PC-9 (cell line): ENCODE measurements around the gene NDST3. TPM values are rescaled to one million over a fixed set of nuclear protein-coding genes. Genes with fewer than 3 reads are reported as not detected.

ENCODE experiments used
- BruUV-seq: library from RNA; stranded (reverse); fragments of 400-500 nt; replicated peaks from 2 replicates; lab custom pipeline; 2021; lab: Mats Ljungman, UMichigan
- CTCF ChIA-PET: fragments of 300-600 bp; sonication (Branson Sonifier 250); formaldehyde crosslinking; loops from one replicate; lab custom pipeline; 2022; ENCODE audit warnings: antibody characterized with exemption; lab: Charles Lee
- POLR2A ChIA-PET: fragments of 300-600 bp; sonication (Branson Sonifier 250); formaldehyde crosslinking; loops from one replicate; lab custom pipeline; 2022; ENCODE audit warnings: antibody characterized with exemption; ENCODE audit not compliant: unreplicated experiment; lab: Charles Lee
- DNase-seq, 2 experiments: peaks; one replicate each; pipeline versions ENCODE4 v3.0.0 to v3.0.0-alpha.2; 2015 to 2022; ENCODE audit warnings: mixed read lengths in 1 of 2
- H2AFZ ChIP-seq: fragments of 200-600 bp; sonication (generic); 2 replicates; pipeline ENCODE4 v1.8.1; 2017; ENCODE audit warnings: antibody characterized with exemption
- H3F3A ChIP-seq: fragments of 200-600 bp; sonication (generic); 2 replicates; pipeline ENCODE4 v1.8.1; 2017; ENCODE audit warnings: antibody characterized with exemption, mild to moderate bottlenecking, low read depth; ENCODE audit not compliant: insufficient read depth
- H3K27ac ChIP-seq: fragments of 200-600 bp; sonication (generic); 2 replicates; pipeline ENCODE4 v1.6.1; 2016; ENCODE audit warnings: mixed run types
- H3K27me3 ChIP-seq: fragments of 200-600 bp; sonication (generic); 2 replicates; pipeline ENCODE4 v1.6.1; 2016; ENCODE audit warnings: low read depth, mixed run types; ENCODE audit not compliant: insufficient read depth
- H3K36me3 ChIP-seq: fragments of 200-600 bp; sonication (generic); 2 replicates; pipeline ENCODE4 v1.6.1; 2016; ENCODE audit warnings: low read depth, mixed run types
- H3K4me1 ChIP-seq: fragments of 200-600 bp; sonication (generic); replicated peaks from 2 replicates; pipeline ENCODE4 v1.6.1; 2016; ENCODE audit warnings: mixed run types; ENCODE audit not compliant: insufficient read depth
- H3K4me2 ChIP-seq: fragments of 200-600 bp; sonication (generic); 2 replicates; pipeline ENCODE4 v1.6.1; 2017; ENCODE audit warnings: mixed run types
- H3K4me3 ChIP-seq: fragments of 200-600 bp; sonication (generic); 2 replicates; pipeline ENCODE4 v1.6.1; 2016; ENCODE audit warnings: mixed run types
- H3K79me2 ChIP-seq: fragments of 200-600 bp; sonication (generic); 2 replicates; pipeline ENCODE4 v1.6.1; 2017; ENCODE audit warnings: low read depth, mixed run types
- H3K9me2 ChIP-seq: fragments of 200-600 bp; sonication (generic); 2 replicates; pipeline ENCODE4 v1.8.1; 2017; ENCODE audit warnings: mild to moderate bottlenecking; ENCODE audit not compliant: insufficient read depth
- H3K9me3 ChIP-seq: fragments of 200-600 bp; sonication (generic); 2 replicates; pipeline ENCODE4 v1.8.1; 2016; ENCODE audit warnings: low read depth; ENCODE audit not compliant: insufficient read depth
- H4K20me1 ChIP-seq: fragments of 200-600 bp; sonication (generic); 2 replicates; pipeline ENCODE4 v1.8.1; 2017; ENCODE audit not compliant: insufficient read depth
- EZH2 ChIP-seq: fragments of 200-600 bp; sonication (generic); IDR thresholded peaks from 2 replicates; pipeline ENCODE4 v1.8.0; 2017; ENCODE audit warnings: antibody characterized with exemption, low read depth
- intact Hi-C: fragments of 100-400 bp; cut with micrococcal nuclease; formaldehyde crosslinking; loops from one replicate; pipeline ENCODE4 v1.10.0; 2022; ENCODE audit not compliant: unreplicated experiment
- total RNA-seq: library from RNA; stranded (reverse); gene quantifications from 2 replicates; pipeline ENCODE4 v1.2.3, GENCODE V29; 2021
- TF ChIP-seq, protein P1 (sequence below): fragments of 200-600 bp; sonication (generic); conservative IDR thresholded peaks from 2 replicates; pipeline ENCODE4 v1.6.1; 2017; ENCODE audit warnings: mixed run types, antibody characterized with exemption, mild to moderate bottlenecking, moderate library complexity

Gene NDST3
- total RNA-seq, 1 experiment from 2014 or later = 0.15 TPM

DNA sequence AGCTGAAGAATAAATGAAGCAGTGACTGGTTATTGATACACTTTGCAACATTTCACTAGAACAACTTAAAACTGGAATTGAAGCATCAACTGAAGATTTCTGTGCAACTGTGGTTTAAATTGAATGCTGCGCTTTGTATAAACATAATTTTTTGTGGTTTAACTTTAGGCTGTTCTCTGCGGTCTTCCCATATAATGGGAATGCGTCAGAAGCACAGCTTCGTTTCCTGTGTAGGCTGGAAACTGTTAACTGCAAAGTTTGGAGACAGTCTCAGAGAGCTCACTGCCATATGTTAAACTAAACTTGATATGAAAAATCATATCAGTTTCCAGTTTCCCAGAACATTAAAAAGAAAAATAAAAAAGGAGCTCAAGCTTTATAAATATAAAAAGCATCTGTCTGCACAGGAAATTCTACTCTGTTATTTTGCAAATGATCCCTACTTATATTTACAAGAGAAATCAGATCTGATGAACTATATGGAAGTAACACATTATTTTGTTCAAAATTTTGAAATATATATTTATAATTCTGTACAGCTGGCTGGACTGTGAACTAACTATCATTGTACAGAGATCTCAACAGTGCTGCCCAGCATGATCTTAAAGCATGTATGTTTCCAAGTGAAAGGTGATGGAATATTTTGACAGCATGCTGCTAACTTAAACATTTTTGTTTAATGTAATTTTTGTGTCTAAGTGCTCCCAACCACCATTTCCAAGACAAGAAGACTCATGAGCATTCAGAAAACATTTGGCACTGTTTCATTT lies 139.9 kb downstream of the NDST3 start:
- intact Hi-C loops = no loop called here
- no peaks in the 10 kb centered on the region for H3K4me1 ChIP-seq
- no peaks in the 10 kb centered on the region for H3K9me3 ChIP-seq
- H3K4me3 ChIP-seq = no peak overlapping the region
- H3K36me3 ChIP-seq = no peaks in the 10 kb centered on the region
- no TSS peak for BruUV-seq
- no peaks in the 10 kb centered on the region for H3K79me2 ChIP-seq
- no peaks in the 10 kb centered on the region for H4K20me1 ChIP-seq
- H3K4me2 ChIP-seq = no peak overlapping the region
- ChIA-PET POLR2A (no interaction called here), CTCF (no interaction called here)
- no peak overlapping the region for H2AFZ ChIP-seq
- no peaks in the 10 kb centered on the region for H3K27me3 ChIP-seq
- no peaks in the 10 kb centered on the region for H3F3A ChIP-seq
- TF ChIP-seq EZH2 = no peak
- TF ChIP-seq, protein P1, sequence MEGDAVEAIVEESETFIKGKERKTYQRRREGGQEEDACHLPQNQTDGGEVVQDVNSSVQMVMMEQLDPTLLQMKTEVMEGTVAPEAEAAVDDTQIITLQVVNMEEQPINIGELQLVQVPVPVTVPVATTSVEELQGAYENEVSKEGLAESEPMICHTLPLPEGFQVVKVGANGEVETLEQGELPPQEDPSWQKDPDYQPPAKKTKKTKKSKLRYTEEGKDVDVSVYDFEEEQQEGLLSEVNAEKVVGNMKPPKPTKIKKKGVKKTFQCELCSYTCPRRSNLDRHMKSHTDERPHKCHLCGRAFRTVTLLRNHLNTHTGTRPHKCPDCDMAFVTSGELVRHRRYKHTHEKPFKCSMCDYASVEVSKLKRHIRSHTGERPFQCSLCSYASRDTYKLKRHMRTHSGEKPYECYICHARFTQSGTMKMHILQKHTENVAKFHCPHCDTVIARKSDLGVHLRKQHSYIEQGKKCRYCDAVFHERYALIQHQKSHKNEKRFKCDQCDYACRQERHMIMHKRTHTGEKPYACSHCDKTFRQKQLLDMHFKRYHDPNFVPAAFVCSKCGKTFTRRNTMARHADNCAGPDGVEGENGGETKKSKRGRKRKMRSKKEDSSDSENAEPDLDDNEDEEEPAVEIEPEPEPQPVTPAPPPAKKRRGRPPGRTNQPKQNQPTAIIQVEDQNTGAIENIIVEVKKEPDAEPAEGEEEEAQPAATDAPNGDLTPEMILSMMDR = no peak
- no peak for DNase-seq
- no peaks in the 10 kb centered on the region for H3K9me2 ChIP-seq
- no peak overlapping the region for H3K27ac ChIP-seq

DNA sequence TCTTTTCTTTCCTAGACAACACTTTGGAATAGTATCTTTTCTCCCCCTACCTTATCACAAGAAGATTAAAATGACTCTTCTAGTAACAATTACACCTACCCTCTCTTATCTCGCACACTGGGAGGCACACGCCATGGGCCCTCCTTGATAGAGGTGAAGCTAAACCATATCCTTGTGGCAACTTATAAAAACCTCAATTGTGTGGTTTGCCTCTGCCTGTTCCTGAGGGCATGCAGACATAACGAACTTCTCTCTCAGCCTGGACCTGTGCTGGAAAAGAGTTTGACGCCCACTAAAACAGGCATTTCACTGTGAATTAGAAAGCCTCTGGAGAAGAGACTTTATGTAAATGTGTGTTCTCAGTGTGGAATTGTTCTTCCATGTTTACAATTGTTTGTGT lies 141.2 kb downstream of the NDST3 start:
- Histone ChIP-seq H3K4me1 (no peaks in the 10 kb centered on the region), H2AFZ (no peak overlapping the region), H3K4me2 (no peak overlapping the region), H3K9me2 (no peaks in the 10 kb centered on the region), H3K27ac (no peak overlapping the region), H3K27me3 (no peaks in the 10 kb centered on the region), H3K79me2 (no peaks in the 10 kb centered on the region), H3K9me3 (no peaks in the 10 kb centered on the region), H3K4me3 (no peak overlapping the region), H4K20me1 (no peaks in the 10 kb centered on the region), H3K36me3 (no peaks in the 10 kb centered on the region), H3F3A (no peaks in the 10 kb centered on the region)
- intact Hi-C loops = no loop called here
- ChIA-PET CTCF (no interaction called here), POLR2A (no interaction called here)
- DNase-seq = no peak
- TF ChIP-seq EZH2 = no peak
- TF ChIP-seq, protein P1 = no peak
- BruUV-seq = no TSS peak

DNA sequence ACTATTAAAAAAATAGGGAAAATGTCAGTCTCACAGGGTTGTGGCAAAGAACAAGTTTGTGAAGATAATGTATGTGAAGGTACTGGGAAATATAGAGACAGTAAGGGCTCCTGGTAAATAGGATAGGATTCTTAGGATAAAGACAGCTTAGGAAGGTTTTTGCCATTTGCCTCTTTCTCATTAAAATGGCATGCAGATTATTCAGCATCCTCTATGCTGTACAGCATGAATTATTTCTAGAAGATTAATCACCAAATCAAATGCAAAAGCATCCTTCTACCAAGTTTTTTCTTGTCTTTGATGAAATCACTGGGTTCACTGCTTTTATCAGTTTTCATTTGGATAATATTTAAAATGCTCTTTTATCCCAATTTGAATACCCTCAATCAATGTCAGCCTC lies 142.8 kb downstream of the NDST3 start:
- Histone ChIP-seq H3K9me2 (no peaks in the 10 kb centered on the region), H2AFZ (no peak overlapping the region), H4K20me1 (no peaks in the 10 kb centered on the region), H3K4me2 (no peak overlapping the region), H3K27ac (no peak overlapping the region), H3K27me3 (no peaks in the 10 kb centered on the region), H3F3A (no peaks in the 10 kb centered on the region), H3K9me3 (no peaks in the 10 kb centered on the region), H3K79me2 (no peaks in the 10 kb centered on the region), H3K4me3 (no peak overlapping the region), H3K36me3 (no peaks in the 10 kb centered on the region), H3K4me1 (no peaks in the 10 kb centered on the region)
- no TSS peak for BruUV-seq
- DNase-seq = no peak
- TF ChIP-seq EZH2 = no peak
- TF ChIP-seq, protein P1 = no peak
- intact Hi-C loops = no loop called here
- POLR2A ChIA-PET = no interaction called here
- CTCF ChIA-PET = no interaction called here
